ENCODE results near the gene UBE2G1.

Gene UBE2G1

DNA sequence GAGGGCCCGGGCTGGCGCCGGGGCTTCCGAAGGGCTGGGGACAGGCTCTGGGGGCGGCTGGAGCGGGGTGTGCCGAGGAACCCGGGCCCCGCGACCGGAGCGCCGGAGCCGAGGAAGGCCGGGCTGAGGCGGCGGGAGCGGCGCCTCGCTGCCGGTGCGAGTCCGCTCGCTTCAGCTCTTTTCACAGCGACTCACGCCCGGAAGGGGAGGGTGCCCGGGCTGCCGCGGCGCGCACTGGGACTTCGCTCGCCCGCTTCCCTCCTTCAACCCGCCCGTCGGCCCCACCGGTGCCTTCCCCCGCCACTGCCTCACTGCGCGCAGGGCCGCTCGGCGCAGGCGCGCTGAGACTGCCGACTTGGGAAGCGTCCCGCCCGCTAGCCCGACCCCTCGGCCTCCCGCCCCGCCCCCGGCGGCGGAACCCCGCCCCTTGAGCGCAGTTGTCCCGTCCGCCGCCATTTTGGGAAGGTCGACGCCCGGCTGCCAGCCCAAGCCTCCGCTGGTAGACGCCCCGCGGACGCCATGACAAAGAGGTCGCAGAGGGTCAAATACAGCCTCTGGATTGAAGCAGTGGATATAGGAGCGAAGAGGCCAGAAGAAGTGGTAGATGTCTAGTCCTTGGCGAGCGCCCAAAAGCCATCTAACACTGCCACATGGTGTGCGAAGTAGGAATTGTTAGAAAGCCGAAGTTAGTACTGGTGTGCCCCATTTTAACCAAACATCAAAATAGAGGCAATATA is at the start of gene UBE2G1:
TSS of gene UBE2G1 (minus strand) at position 349 of the 737 bp plus-strand sequence. CDS start 359 bp downstream, outside the sequence.
- Mint-ChIP-seq H3K9me3 (no peaks in the 10 kb centered on the region), H3K27ac (peak within 1 kb of the TSS; percentile 86), H3K36me3 (peaks cover 11% of the 10 kb centered on the region), H3K27me3 (no peaks in the 10 kb centered on the region), H3K4me1 (peaks cover 45% of the 10 kb centered on the region), H3K4me3 (peak within 1 kb of the TSS; percentile 70)
- ATAC-seq = peak; percentile 92

DNA sequence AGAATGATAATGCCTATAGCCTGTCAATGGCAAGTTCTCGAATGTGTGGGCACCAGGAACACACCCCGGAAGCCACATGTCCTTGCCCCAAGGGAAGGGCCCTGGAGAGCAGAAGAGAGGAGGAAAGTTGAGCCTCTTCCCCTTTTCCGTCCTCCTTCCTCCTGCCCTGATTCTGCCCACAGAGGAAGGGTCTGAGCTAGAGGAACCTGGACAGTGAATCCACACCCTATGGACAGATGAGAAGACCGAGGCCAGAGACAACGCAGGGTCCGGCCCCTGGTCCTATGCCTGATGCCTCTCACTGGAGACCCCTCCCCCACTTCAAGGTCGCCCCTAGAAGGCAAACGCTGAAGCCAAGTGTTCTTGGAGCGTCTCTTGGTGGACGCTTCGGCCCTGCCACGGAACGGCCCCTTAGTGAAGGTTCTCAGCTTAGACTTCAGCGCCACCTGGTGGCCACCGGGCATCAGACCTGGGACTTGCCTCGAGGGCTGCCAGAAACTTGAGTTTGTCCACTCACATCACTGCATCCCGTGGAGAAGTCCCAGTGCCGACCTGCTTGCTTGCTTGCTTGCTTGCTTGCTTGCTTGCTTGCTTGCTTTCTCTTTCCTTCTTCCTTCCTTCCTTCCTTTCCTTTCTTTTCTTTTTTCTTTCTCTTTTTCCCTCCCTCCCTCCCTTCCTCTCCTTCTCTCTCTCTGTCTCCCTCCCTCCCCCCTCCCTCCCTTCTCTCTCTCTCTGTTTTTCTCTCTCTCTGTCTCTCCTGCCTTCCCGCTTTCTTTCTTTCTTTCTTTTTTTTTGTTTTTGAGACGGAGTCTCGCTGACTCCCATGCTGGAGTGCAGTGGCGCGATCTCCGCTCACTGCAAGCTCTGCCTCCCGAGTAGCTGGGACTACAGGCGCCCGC is 46.7 kb upstream of the UBE2G1 start:
- Mint-ChIP-seq H3K36me3 (no peaks in the 10 kb centered on the region), H3K4me1 (peaks cover 13% of the 10 kb centered on the region), H3K9me3 (no peaks in the 10 kb centered on the region), H3K27ac (peak overlapping the region; percentile 78), H3K27me3 (no peaks in the 10 kb centered on the region), H3K4me3 (peak overlapping the region; percentile 31)
- peak; percentile 95 for ATAC-seq

DNA sequence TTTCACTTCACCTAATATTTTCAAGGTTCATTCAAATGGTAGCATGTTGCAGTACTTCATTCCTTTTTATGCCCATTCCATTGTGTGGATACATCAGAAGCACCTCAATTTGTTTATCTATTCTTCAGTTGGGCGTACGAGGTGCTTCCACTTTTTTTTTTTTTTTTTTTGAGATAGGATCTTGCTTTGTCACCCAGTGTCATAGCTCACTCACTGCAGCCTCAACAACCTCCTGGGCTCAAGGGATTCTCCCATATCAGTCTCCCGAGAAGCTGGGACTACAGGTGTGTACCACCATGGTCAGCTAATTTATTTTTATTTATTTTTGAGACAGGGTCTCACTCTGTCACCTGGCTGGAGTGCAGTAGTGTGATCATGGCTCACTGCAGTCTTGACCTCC is 44.7 kb upstream of the UBE2G1 start:
- H3K27ac Mint-ChIP-seq = no peak overlapping the region
- peaks cover 7% of the 10 kb centered on the region for H3K4me1 Mint-ChIP-seq
- no peaks in the 10 kb centered on the region for H3K36me3 Mint-ChIP-seq
- no peaks in the 10 kb centered on the region for H3K27me3 Mint-ChIP-seq
- H3K4me3 Mint-ChIP-seq = no peak overlapping the region
- H3K9me3 Mint-ChIP-seq = no peaks in the 10 kb centered on the region
- no peak for ATAC-seq

GRCh38 chr17:4409659-4410058 is 43.2 kb upstream of the UBE2G1 start:
- peaks cover 22% of the 10 kb centered on the region for H3K4me1 Mint-ChIP-seq
- H3K9me3 Mint-ChIP-seq = no peaks in the 10 kb centered on the region
- no peaks in the 10 kb centered on the region for H3K27me3 Mint-ChIP-seq
- no peak overlapping the region for H3K27ac Mint-ChIP-seq
- H3K4me3 Mint-ChIP-seq = no peak overlapping the region
- no peaks in the 10 kb centered on the region for H3K36me3 Mint-ChIP-seq
- ATAC-seq = no peak

DNA sequence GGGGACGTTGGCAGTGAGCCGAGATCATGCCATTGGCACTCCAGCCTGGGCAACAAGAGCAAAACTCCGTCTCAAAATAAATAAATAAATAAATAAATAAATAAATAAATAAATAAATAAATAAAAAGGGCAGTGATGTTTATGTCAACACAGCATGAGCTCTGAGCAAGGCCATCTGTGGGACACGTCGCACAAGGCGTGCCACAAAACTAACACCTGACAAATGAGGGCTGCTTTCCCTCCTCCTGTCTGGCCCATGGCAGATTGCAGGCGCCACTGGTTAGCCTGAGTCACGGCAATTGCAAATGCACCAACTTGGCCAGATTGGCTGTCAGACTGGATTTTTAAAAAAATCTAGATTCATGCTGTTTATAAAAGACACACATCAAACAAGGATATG is 41.4 kb upstream of the UBE2G1 start:
- H3K27me3 Mint-ChIP-seq = no peaks in the 10 kb centered on the region
- H3K27ac Mint-ChIP-seq = peak overlapping the region; percentile 48
- H3K4me3 Mint-ChIP-seq = no peak overlapping the region
- H3K4me1 Mint-ChIP-seq = peaks cover 18% of the 10 kb centered on the region
- no peaks in the 10 kb centered on the region for H3K36me3 Mint-ChIP-seq
- no peaks in the 10 kb centered on the region for H3K9me3 Mint-ChIP-seq
- ATAC-seq = no peak

GRCh38 chr17:4407216-4407615 is 40.7 kb upstream of the UBE2G1 start:
- Mint-ChIP-seq H3K9me3 (no peaks in the 10 kb centered on the region), H3K27me3 (no peaks in the 10 kb centered on the region), H3K4me1 (peaks cover 15% of the 10 kb centered on the region), H3K36me3 (no peaks in the 10 kb centered on the region), H3K4me3 (no peak overlapping the region), H3K27ac (no peak overlapping the region)
- no peak for ATAC-seq

DNA sequence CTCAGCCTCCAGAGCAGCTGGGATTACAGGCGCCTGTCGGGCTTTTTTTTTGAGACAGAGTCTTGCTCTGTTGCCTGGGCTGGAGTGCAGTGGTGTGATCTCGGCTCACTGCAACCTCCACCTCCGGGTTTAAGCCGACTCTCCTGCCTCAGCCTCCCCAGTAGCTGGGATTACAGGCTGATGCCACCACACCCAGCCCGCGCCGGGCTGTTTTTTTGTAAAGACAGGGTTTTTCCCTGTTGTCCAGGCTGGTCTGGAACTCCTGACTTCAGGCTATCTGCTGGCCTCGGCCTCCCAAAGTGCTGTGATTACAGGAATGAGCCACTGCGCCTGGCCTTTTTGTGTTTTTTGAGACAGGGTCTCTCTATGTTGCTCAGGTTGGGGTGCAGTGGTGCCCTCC is 39.9 kb upstream of the UBE2G1 start:
- H3K27ac Mint-ChIP-seq = peak overlapping the region; percentile 58
- H3K4me1 Mint-ChIP-seq = peaks cover 15% of the 10 kb centered on the region
- no peak overlapping the region for H3K4me3 Mint-ChIP-seq
- no peaks in the 10 kb centered on the region for H3K27me3 Mint-ChIP-seq
- no peaks in the 10 kb centered on the region for H3K9me3 Mint-ChIP-seq
- no peak for ATAC-seq
- no peaks in the 10 kb centered on the region for H3K36me3 Mint-ChIP-seq

DNA sequence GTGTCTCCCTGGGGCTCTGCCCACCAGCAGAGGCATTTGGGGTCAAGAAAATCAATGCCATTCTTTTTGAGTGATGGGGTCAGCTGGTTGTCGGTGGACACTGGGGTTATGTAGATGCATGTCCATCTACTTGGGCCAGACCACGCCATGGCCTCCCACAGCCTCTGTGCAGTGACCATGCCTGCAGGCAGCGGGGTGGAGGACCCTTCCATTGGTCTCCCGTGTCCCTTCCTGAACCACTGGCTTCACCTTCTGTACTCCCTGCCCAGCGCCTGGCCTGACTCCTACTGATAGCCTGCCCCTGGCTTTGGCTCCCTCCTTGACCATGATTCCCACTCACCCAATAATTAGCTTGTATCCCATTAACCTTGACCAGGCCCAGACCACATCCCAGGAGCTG is 39.2 kb upstream of the UBE2G1 start:
- Mint-ChIP-seq H3K4me3 (no peak overlapping the region), H3K4me1 (peaks cover 15% of the 10 kb centered on the region), H3K27ac (peak overlapping the region; percentile 58), H3K36me3 (no peaks in the 10 kb centered on the region), H3K9me3 (no peaks in the 10 kb centered on the region), H3K27me3 (no peaks in the 10 kb centered on the region)
- ATAC-seq = no peak

DNA sequence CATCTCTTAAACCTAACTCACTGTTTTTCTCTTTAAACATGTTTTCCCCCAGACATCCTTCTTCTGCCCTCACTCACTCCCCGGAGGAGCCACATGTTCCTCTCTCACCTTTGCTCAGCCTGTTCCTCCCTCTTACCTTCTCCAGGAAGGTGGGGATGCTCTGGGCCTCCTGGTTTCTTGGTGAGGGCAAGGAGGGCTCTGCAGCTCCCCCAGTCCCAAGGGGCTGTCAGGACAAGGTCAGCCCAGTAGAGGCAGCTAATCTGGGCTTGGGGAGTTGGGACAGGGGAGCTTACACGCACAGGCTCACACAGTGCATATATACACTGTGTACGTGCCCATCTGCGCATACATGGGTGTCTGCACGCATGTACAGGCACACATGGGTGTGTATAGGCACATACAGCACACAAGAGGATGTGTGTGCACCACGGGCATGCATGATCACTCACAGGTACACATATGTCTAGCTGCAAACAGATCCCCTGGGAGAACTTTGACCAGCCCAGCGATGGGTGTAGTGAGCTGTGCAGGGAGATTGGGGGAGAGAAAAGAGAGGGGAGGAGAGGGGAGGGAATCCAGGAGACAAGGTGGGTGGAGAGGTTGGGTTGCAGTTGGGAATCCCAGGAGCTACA is 38.7 kb upstream of the UBE2G1 start:
- Mint-ChIP-seq H3K27me3 (no peaks in the 10 kb centered on the region), H3K36me3 (no peaks in the 10 kb centered on the region), H3K4me3 (no peak overlapping the region), H3K27ac (peak overlapping the region; percentile 58), H3K9me3 (no peaks in the 10 kb centered on the region), H3K4me1 (peaks cover 15% of the 10 kb centered on the region)
- peak; percentile 78 for ATAC-seq

DNA sequence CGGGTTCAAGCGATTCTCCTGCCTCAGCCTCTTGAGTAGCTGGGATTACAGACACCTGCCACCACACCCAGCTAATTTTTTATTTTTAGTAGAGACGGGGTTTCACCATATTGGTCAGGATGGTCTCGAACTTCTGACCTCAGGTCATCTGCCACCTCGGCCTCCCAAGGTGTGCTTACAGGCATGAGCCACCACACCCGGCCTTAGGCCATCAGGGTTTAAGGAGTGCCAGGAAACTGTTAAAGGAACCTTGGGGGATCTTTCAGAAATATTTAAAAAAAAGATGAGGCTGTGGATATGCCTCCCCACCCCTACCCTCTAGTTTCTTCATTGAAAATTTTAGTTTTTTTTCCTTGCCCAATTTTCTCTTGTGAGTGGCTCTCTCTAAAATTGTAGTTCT is 31.4 kb upstream of the UBE2G1 start:
- Mint-ChIP-seq H3K9me3 (no peaks in the 10 kb centered on the region), H3K36me3 (no peaks in the 10 kb centered on the region), H3K4me1 (peaks cover 49% of the 10 kb centered on the region), H3K4me3 (peak overlapping the region; percentile 87), H3K27me3 (no peaks in the 10 kb centered on the region), H3K27ac (peak overlapping the region; percentile 100)
- ATAC-seq = no peak

DNA sequence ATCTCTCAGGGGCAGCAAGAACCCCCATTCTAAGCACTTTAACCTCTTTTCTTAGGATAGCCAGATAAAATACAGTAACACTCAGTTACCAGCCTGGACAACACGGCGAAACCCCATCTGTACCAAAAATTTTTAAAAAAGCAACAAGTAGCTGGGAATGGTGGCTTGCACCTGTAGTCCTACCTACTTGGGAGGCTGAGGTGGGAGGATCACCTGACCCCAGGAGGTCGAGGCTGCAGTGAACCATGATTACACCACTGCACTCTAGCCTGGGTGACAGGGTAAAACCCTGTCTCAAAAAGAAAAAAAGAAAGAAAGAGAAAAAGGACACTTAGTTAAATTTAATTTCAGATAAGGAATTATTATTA is 28.6 kb upstream of the UBE2G1 start:
- Mint-ChIP-seq H3K4me3 (no peak overlapping the region), H3K9me3 (no peaks in the 10 kb centered on the region), H3K27ac (peak overlapping the region; percentile 100), H3K36me3 (no peaks in the 10 kb centered on the region), H3K27me3 (no peaks in the 10 kb centered on the region), H3K4me1 (peaks cover 59% of the 10 kb centered on the region)
- no peak for ATAC-seq

DNA sequence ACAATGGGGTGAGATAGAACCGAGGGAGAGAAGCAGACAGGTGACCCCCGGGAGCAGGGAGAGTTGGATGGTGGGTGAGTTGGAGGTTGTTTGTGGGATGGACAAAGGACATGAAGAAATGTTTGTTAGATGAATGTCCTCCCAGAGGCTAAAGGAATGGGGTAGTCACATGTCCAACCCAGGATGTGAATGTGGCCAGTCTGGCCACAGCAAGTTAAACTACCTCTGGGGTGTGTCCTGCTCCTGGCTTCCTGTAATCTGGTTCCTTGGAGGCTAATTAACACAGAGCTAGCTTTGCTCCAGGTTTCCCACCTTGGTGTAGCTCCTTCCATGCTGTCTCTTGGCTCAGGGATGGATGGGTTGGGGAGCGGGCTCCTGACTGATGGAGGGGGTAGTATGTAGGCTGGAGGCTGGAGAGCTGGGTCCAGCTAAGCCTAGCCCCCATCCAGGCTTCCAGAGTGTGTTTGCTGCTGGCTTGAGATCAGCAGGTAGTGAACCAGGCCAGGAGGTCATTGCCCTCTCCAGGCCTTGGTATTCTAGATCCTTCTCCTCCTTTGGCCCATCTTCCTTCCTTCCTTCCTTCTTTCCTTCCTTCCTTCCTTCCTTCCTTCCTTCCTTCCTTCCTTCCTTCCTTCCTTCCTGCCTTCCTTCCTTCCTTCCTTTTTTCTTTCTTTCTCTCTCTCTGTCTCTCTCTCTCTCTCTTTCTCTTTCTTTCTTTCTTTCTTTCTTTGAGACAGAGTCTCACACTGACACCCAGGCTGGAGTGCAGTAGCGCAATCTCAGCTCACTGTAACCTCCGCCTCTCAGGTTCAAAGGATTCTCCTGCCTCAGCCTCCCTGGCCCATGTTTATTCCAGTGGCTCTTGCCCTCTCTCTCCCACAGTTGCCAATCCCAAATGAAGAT is 28.0 kb upstream of the UBE2G1 start:
- no peaks in the 10 kb centered on the region for H3K27me3 Mint-ChIP-seq
- no peaks in the 10 kb centered on the region for H3K36me3 Mint-ChIP-seq
- no peaks in the 10 kb centered on the region for H3K9me3 Mint-ChIP-seq
- ATAC-seq = no peak
- peak overlapping the region; percentile 100 for H3K27ac Mint-ChIP-seq
- H3K4me3 Mint-ChIP-seq = peak overlapping the region; percentile 1
- peaks cover 59% of the 10 kb centered on the region for H3K4me1 Mint-ChIP-seq

- no peaks in the 10 kb centered on the region for H3K27me3 Mint-ChIP-seq
- peak overlapping the region; percentile 1 for H3K4me3 Mint-ChIP-seq
- no peaks in the 10 kb centered on the region for H3K9me3 Mint-ChIP-seq
- no peaks in the 10 kb centered on the region for H3K36me3 Mint-ChIP-seq
- ATAC-seq = no peak
- peaks cover 59% of the 10 kb centered on the region for H3K4me1 Mint-ChIP-seq
- peak overlapping the region; percentile 100 for H3K27ac Mint-ChIP-seq
Measured at GRCh38 chr17:4393806-4394205, 27.3 kb upstream of the UBE2G1 start.

GRCh38 chr17:4389079-4389478 is 22.6 kb upstream of the UBE2G1 start:
- ATAC-seq = peak; percentile 24
- H3K4me3 Mint-ChIP-seq = no peak overlapping the region
- H3K27ac Mint-ChIP-seq = no peak overlapping the region
- H3K4me1 Mint-ChIP-seq = peaks cover 21% of the 10 kb centered on the region
- H3K9me3 Mint-ChIP-seq = no peaks in the 10 kb centered on the region
- H3K36me3 Mint-ChIP-seq = no peaks in the 10 kb centered on the region
- no peaks in the 10 kb centered on the region for H3K27me3 Mint-ChIP-seq

GRCh38 chr17:4387137-4387536 is 20.7 kb upstream of the UBE2G1 start:
- no peaks in the 10 kb centered on the region for H3K9me3 Mint-ChIP-seq
- no peaks in the 10 kb centered on the region for H3K36me3 Mint-ChIP-seq
- no peak overlapping the region for H3K27ac Mint-ChIP-seq
- H3K4me3 Mint-ChIP-seq = no peak overlapping the region
- H3K27me3 Mint-ChIP-seq = no peaks in the 10 kb centered on the region
- peaks cover 5% of the 10 kb centered on the region for H3K4me1 Mint-ChIP-seq
- no peak for ATAC-seq

Data from stimulated activated memory B cell treated with anti-CD40 and anti-IgM and Interleukin-4, amounts not matched to agents 10 μg/mL and 1 μg/mL and 100 μg/mL, for 72 hours (primary cell).